Jurkat, Clone E6-1 (cell line): Measurements from ENCODE around the gene PNLIPRP3.

Experiments
- DNase-seq: peaks from one replicate; pipeline ENCODE4 v3.0.0-alpha.2; 2011; ENCODE audit warnings: low read depth, low spot score
- H3K4me3 ChIP-seq: 2 replicates; pipeline ENCODE4 v1.5.1; 2011; ENCODE audit warnings: mild to moderate bottlenecking, low read length, control low read depth, moderate library complexity

The PNLIPRP3 gene

DNA sequence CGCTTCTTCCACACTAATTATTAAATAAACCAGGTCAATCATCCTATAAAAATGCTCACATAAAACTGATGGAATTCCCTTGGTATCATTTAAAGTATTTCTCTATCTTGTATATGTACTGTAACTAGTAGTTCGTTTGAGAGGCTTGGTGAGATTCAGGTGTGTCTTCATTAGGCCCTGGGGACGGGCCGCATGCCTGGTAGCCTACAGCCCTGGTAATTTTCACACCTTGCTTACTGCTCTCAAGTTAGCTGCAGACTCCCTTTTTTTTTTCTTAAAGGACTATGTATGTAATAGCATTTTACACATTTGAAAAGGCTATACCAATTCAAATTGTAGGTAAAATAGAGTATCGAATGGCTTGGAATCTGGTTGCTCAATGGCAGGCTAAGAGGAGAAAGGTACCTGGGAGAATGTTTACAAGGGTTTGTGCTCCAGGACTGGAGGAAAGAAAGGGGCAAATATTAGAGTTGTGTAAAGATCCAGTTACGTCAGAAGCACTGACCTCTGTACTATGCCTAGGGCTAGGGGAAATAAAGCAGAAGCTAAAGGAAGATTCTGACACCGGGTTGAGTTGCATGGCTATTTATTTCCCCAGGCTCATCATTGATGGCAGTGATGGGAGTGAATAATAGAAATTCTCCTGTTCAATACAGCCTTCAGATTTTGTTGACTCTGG lies 59.3 kb downstream of the PNLIPRP3 start:
- no peak overlapping the region for H3K4me3 ChIP-seq
- DNase-seq = no peak

DNA sequence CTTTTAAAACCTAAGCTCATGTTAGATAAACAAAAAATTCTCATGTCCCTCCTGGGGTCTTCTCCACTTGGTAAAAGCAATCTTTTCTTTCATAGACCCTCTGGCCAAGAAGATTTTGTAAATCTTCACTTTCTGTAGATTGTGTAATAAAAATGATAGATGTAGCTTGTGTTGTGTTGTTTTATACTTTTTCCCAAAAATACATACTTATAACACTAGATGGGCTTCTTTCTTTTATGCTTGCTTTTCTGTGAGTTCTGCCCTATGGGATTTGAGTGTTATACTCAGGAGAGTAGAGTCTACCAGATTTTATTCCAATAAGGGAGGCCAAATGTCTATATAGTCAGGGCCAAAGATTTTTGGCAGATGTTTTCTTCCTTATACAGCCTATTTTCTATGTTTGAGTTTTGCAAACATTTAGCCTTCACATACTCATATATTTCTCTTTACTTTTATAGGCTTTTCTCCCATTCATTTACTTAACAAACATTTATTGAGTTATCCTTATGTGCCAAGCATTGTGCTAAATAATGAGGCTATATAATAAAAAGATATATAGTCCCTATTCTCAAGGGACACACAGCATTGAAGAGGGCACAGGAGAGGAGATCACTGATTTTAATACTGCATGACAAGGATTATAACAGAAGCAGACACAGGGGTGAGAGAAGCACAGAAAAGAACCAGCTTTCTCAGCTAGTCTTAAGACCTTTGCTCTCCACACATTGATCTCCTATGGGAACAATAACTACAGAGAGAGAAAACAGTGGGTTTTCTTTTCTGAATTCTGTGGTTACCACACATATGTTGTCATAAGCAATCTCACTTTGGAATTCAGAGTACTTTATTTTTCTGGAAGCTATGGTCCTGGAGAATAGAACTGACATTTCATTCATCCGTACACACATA lies 60.1 kb downstream of the PNLIPRP3 start:
- H3K4me3 ChIP-seq = no peak overlapping the region
- no peak for DNase-seq

DNA sequence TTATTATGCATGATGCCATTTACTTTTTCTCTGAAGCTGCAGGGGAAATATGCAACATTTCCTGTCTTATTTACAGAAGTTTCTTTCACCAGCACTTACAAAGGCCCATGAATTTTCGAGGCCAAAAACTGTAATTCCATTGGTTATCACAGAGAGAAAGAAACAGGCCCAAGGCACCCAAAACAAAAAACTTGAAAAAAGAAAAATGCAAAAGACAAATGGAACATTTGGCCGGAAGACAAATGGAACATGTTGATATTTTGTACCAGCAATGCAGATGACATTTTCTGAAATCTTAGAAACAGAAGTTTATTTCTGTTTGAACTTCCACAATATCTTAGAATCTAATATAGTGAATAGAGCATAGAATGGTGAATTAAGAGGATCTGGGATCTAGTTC lies 61.8 kb downstream of the PNLIPRP3 start:
- no peak for DNase-seq
- H3K4me3 ChIP-seq = no peak overlapping the region

DNA sequence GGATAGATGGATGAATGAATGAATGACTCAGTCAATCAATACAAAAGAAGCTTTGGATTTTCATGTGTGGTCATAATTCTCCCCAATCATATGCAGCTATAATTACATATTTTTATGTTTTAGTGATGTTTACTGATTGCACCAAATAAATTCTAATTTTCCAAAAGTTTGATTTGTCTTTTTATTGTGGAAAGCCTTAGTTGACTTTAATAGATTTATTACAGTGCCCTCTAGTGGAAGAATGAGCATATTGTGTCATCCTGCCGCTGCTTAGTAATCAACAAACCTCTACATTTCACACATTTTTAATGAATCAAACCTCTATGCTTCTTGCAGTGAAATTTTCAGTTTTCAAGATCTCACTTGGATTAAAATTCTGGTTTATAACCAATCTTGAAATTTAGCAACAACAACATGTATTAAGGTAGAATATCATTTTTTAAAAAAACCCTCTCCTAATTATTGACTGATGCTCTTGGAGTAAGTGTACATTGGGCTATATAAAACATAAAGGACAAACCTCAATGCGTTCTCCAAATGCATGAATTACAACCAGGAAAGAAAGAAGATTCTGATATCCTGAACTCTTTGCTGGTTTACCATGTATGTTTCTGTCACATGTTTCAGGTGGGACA lies 62.5 kb downstream of the PNLIPRP3 start:
- DNase-seq = peak; percentile 32
- H3K4me3 ChIP-seq = no peak overlapping the region

- no peak overlapping the region for H3K4me3 ChIP-seq
- no peak for DNase-seq
Measured at GRCh38 chr10:116504786-116505185, 77.1 kb downstream of the PNLIPRP3 start.

- DNase-seq = no peak
- no peak overlapping the region for H3K4me3 ChIP-seq
Measured at GRCh38 chr10:116510565-116510964, 82.9 kb downstream of the PNLIPRP3 start.

DNA sequence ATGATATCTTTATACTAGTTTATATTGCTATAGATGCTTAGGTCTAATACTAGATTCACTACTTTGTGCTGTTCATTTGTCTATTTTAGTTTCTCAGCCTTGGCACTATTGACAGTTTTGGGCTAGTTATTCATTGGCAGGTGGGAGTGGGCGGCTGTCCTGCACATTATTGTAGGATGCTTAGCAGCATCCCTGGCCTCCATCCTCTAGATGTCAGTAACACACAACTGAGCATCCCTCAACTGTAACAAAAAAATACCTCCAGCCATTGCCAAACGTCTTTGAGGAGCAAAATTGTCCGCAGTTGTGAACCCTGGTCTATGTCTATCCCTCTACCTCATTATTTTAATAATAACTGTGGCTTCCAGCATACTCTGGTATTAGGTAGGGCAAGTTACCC lies 83.7 kb downstream of the PNLIPRP3 start:
- no peak for DNase-seq
- H3K4me3 ChIP-seq = no peak overlapping the region

- DNase-seq = peak; percentile 43
- no peak overlapping the region for H3K4me3 ChIP-seq
Measured at GRCh38 chr10:116521424-116522290, 94.0 kb downstream of the PNLIPRP3 start.

DNA sequence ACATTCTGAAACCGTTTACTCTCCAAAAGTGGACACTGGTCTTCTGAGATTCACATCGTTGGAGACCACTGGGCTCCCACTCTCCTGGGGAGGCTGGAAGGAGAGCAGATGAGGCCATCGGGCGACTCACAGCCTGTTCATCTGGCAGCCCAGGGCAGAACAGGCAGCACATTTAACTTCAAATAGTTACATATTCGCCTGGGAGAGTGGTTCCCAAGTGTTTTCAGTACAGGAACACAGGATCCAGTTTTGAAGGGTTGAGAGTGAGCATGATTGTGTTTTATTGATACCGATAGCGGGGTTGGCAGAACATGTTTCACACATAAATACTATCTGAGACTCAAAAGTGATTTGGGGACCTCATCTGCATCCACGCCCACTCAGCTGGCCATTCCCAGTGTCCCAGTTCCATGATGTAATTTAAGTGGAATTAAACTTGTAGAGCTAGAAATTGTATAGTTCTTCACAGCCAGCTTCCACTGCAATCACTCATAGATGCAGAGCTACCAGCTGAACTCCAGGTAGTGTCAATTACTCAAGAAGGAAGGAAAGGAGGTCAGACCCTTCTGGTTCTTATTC lies 95.2 kb downstream of the PNLIPRP3 start:
- H3K4me3 ChIP-seq = no peak overlapping the region
- DNase-seq = no peak

DNA sequence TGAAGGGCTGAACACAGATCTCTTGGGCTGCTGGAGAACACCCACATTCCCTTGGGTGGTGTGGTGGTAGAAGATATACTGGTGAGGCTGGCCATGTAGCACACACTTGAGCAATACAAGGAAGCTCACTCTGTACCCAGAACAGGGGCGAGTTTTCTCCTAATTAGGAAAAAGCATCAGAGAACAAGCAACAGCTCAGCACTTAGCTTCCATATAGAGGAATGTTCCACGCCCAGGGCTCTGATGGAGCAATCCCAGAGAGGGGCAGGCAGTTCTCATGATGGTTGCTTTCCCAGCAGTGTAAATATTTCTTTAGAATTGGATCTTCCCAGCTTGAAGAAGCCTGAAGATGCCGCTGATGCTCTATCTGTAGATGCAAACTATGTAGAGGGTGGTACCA lies 97.1 kb downstream of the PNLIPRP3 start:
- H3K4me3 ChIP-seq = no peak overlapping the region
- DNase-seq = no peak

GRCh38 chr10:116526219-116526618 lies 98.6 kb downstream of the PNLIPRP3 start:
- DNase-seq = no peak
- H3K4me3 ChIP-seq = no peak overlapping the region
